GM12878 (cell line): ENCODE data around the gene NDUFV1. TPM values are rescaled to one million over a fixed set of nuclear protein-coding genes. Genes with fewer than 3 reads are reported as not detected.

Source experiments
- BRCA1 ChIP-seq: IDR thresholded peaks from 2 replicates; pipeline ENCODE4 v1.6.1; 2011; ENCODE audit warnings: low read depth, low read length, improper control_type of control experiment
- CREM ChIP-seq: IDR thresholded peaks from 2 replicates; pipeline ENCODE4 v1.6.1; 2014; ENCODE audit warnings: antibody characterized with exemption, low read depth
- CUX1 ChIP-seq: IDR thresholded peaks from 2 replicates; pipeline ENCODE4 v1.6.1; 2012; ENCODE audit warnings: improper control_type of control experiment, low read depth, low read length; ENCODE audit not compliant: insufficient replicate concordance
- E2F4 ChIP-seq: IDR thresholded peaks from 2 replicates; pipeline ENCODE4 v1.6.1; 2012; ENCODE audit warnings: low read depth, low read length, improper control_type of control experiment
- EED ChIP-seq: sonication (generic); IDR thresholded peaks from 2 replicates; pipeline ENCODE4 v1.6.1; 2016; ENCODE audit warnings: antibody characterized with exemption, low read depth
- EGR1 ChIP-seq, 2 experiments: IDR thresholded peaks; 1 replicate in 1 of 2; 2 replicates in 1 of 2; pipeline ENCODE4 v1.6.1; 2011 to 2012; ENCODE audit warnings: low read depth in 2 of 2, low read length in 2 of 2, borderline replicate concordance in 1 of 2, mild to moderate bottlenecking in 1 of 2, moderate library complexity in 1 of 2
- ESRRA ChIP-seq: IDR thresholded peaks from 2 replicates; pipeline ENCODE4 v1.6.1; 2012; ENCODE audit warnings: mild to moderate bottlenecking, low read length, improper control_type of control experiment
- FOXM1 ChIP-seq: IDR thresholded peaks from 2 replicates; pipeline ENCODE4 v1.6.1; 2012; ENCODE audit warnings: low read depth, mild to moderate bottlenecking, inconsistent platforms, low read length, moderate library complexity
- HDGF ChIP-seq: fragments of 450-650 bp; IDR thresholded peaks from 2 replicates; pipeline ENCODE4 v1.6.1; 2016; ENCODE audit warnings: antibody characterized with exemption
- JUNB ChIP-seq: IDR thresholded peaks from 2 replicates; pipeline ENCODE4 v1.6.1; 2016; ENCODE audit warnings: antibody characterized with exemption, mild to moderate bottlenecking
- JUND ChIP-seq: IDR thresholded peaks from 2 replicates; pipeline ENCODE4 v1.6.1; 2012; ENCODE audit warnings: low read depth, mild to moderate bottlenecking, low read length, improper control_type of control experiment, moderate library complexity
- MEF2B ChIP-seq: fragments of 450-650 bp; IDR thresholded peaks from 2 replicates; pipeline ENCODE4 v1.6.1; 2018; ENCODE audit warnings: mild to moderate bottlenecking, moderate library complexity; ENCODE audit not compliant: partially characterized antibody, poor library complexity, severe bottlenecking
- NRF1 ChIP-seq: conservative IDR thresholded peaks from 2 replicates; pipeline ENCODE4 v1.6.1; 2011; ENCODE audit warnings: mild to moderate bottlenecking, low read depth, low read length, improper control_type of control experiment
- PML ChIP-seq: IDR thresholded peaks from 2 replicates; pipeline ENCODE4 v1.6.1; 2012; ENCODE audit warnings: low read length, inconsistent platforms
- RELA ChIP-seq: fragments of 450-650 bp; IDR thresholded peaks from 2 replicates; pipeline ENCODE4 v1.8.0; 2014; ENCODE audit warnings: borderline replicate concordance; ENCODE audit not compliant: partially characterized antibody
- SMC3 ChIP-seq: IDR thresholded peaks from 2 replicates; pipeline ENCODE4 v1.6.1; 2011; ENCODE audit warnings: low read length, improper control_type of control experiment, borderline replicate concordance
- SPI1 ChIP-seq: IDR thresholded peaks from 2 replicates; pipeline ENCODE4 v1.6.1; 2011; ENCODE audit warnings: low read depth, mild to moderate bottlenecking, low read length, moderate library complexity, borderline replicate concordance; ENCODE audit not compliant: insufficient read depth
- SREBF2 ChIP-seq: IDR thresholded peaks from 2 replicates; pipeline ENCODE4 v1.6.1; 2012; ENCODE audit warnings: mild to moderate bottlenecking, low read length
- TBL1XR1 ChIP-seq: IDR thresholded peaks from 2 replicates; pipeline ENCODE4 v1.6.1; 2012; ENCODE audit warnings: low read depth, low read length, improper control_type of control experiment
- ZNF24 ChIP-seq: fragments of 450-650 bp; IDR thresholded peaks from 2 replicates; pipeline ENCODE4 v1.6.1; 2017; ENCODE audit warnings: antibody characterized with exemption, mild to moderate bottlenecking
- ZNF384 ChIP-seq: IDR thresholded peaks from 2 replicates; pipeline ENCODE4 v1.6.1; 2012; ENCODE audit warnings: low read depth, mild to moderate bottlenecking, low read length, improper control_type of control experiment, borderline replicate concordance
- ZZZ3 ChIP-seq: IDR thresholded peaks from 2 replicates; pipeline ENCODE4 v1.6.1; 2011; ENCODE audit warnings: low read depth; ENCODE audit not compliant: control insufficient read depth, insufficient read length
- polyA plus RNA-seq, 11 experiments: library from polyadenylated mRNA; depleted of rRNA in 4 of 11; unstranded in 6 of 11; stranded (reverse) in 5 of 11; fragments of >200 nt; fragmentation: Nextera tagmentation in 4 of 11; fragmentation: Illumina TruSeq in 1 of 11; extraction: Ambion mirVana in 4 of 11; extraction: Trizol in 1 of 11; gene quantifications; 1 replicate in 1 of 11; 2 replicates in 10 of 11; pipeline versions ENCODE4 v1.2.1 to v1.2.3, GENCODE V29; 2011 to 2016; ENCODE audit warnings: inconsistent platforms in 2 of 11, missing spikeins in 2 of 11, low read depth in 1 of 11
- total RNA-seq, 4 experiments: library from RNA; depleted of rRNA in 3 of 4; stranded (reverse); fragments of >200 nt in 3 of 4; fragmentation: Illumina TruSeq in 1 of 4; extraction: Trizol in 1 of 4; gene quantifications; 2 replicates each; pipeline versions ENCODE4 v1.2.1 to v1.2.3, GENCODE V29; 2013 to 2021
- TF ChIP-seq, protein P1 (sequence below): fragments of 450-650 bp; IDR thresholded peaks from 2 replicates; pipeline ENCODE4 v1.6.1; 2016; ENCODE audit warnings: mild to moderate bottlenecking
- TF ChIP-seq, protein P2 (sequence below): IDR thresholded peaks from 2 replicates; pipeline ENCODE4 v1.6.1; 2012; ENCODE audit warnings: low read depth, low read length, improper control_type of control experiment

NDUFV1 gene
- total and polyA plus RNA-seq, 10 of the 15 experiments (the other 5 are each of a cell fraction or from before 2014, with no cell fraction given) = 8.2 to 380 (median 231) TPM

DNA sequence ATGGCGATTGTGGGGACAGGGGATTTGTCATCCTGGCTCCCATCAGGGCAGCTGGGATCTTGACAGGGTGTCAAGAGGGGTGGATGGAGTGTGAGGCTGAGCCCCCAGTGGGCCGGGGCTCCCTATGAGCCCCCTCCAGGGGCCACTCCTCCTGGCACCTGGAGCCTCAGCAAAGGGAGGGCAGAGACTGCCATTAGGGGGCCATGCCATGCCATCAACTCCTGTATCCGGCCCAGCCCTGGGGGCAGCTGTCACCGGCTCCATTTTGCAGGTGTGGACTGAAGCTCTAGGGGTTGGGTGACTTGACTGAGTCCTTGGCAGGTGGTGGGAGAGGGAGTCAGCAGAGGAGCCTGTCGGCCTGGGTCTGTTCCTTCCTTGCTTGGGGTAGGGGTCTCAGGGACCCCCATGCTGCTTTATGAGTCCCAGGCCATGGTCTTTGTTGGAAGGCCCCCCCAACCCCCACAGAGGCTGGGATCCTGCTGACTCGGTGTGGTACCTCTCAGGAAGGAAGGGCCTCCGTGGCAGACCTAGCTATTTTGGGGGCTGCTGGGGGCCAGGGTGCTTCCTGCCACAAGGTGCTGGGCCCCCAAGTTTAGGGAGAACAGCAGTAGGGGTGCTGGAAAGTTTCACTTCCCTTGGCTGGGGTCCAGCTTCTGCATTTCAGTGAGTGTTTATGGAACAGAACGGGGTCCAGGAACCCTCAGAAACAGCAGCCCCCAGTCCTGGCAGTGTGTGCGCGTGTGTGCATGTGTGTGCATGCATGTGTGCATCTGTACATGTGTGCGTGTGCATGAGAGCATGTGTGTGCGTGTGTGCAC, 42.3 kb downstream of the NDUFV1 start (continued):
- TF ChIP-seq SREBF2 (no peak), EGR1 (IDR thresholded peaks at IDR 0.05; ENCODE audit: borderline replicate concordance in 1 of 2, low read depth in 2 of 2, low read length in 2 of 2) (no peak), JUNB (no peak), FOXM1 (0 out of 2 replicates have a peak, but pooled peaks have one; percentile 43), BRCA1 (no peak), CREM (peak; percentile 75), MEF2B (peak; percentile 67), PML (no peak), E2F4 (no peak), RELA (no peak), HDGF (no peak), SPI1 (peak; percentile 75), TBL1XR1 (no peak), ZZZ3 (no peak), ZNF24 (no peak), JUND (no peak), ESRRA (no peak), ZNF384 (no peak), EED (peak; percentile 97), SMC3 (no peak), NRF1 (no peak), CUX1 (no peak)
- TF ChIP-seq, protein P1, sequence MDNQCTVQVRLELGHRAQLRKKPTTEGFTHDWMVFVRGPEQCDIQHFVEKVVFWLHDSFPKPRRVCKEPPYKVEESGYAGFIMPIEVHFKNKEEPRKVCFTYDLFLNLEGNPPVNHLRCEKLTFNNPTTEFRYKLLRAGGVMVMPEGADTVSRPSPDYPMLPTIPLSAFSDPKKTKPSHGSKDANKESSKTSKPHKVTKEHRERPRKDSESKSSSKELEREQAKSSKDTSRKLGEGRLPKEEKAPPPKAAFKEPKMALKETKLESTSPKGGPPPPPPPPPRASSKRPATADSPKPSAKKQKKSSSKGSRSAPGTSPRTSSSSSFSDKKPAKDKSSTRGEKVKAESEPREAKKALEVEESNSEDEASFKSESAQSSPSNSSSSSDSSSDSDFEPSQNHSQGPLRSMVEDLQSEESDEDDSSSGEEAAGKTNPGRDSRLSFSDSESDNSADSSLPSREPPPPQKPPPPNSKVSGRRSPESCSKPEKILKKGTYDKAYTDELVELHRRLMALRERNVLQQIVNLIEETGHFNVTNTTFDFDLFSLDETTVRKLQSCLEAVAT = no peak
- TF ChIP-seq, protein P2, sequence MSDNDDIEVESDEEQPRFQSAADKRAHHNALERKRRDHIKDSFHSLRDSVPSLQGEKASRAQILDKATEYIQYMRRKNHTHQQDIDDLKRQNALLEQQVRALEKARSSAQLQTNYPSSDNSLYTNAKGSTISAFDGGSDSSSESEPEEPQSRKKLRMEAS = no peak
